Mesendoderm (in vitro differentiated cells): ENCODE results near the gene FEM1B. TPM values are rescaled to one million over a fixed set of nuclear protein-coding genes. Genes with fewer than 3 reads are reported as not detected.

Source experiments
- DNase-seq: peaks from one replicate; pipeline ENCODE4 v3.0.0; 2013
- H2AK5ac ChIP-seq: 2 replicates; pipeline ENCODE4 v1.6.1; 2013; ENCODE audit warnings: low read length, inconsistent platforms
- H2BK120ac ChIP-seq: 2 replicates; pipeline ENCODE4 v1.6.1; 2013; ENCODE audit warnings: low read depth, mild to moderate bottlenecking, low read length, moderate library complexity, mixed read lengths
- H2BK15ac ChIP-seq: replicated peaks from 2 replicates; pipeline ENCODE4 v1.6.1; 2013; ENCODE audit warnings: low read depth, mild to moderate bottlenecking, moderate library complexity
- H2BK5ac ChIP-seq: 2 replicates; pipeline ENCODE4 v1.6.1; 2013; ENCODE audit warnings: low read length, inconsistent platforms
- H3K18ac ChIP-seq: 2 replicates; pipeline ENCODE4 v1.6.1; 2013; ENCODE audit warnings: mild to moderate bottlenecking, low read length, mixed read lengths
- H3K23ac ChIP-seq: one replicate; pipeline ENCODE4 v1.6.1; 2013; ENCODE audit warnings: low read length
- H3K27ac ChIP-seq: 2 replicates; pipeline ENCODE4 v1.5.1; 2013; ENCODE audit warnings: low read depth, mild to moderate bottlenecking, inconsistent platforms, low read length, moderate library complexity
- H3K27me3 ChIP-seq: 2 replicates; pipeline ENCODE4 v1.6.1; 2013; ENCODE audit warnings: low read length, control low read depth, mild to moderate bottlenecking, inconsistent platforms; ENCODE audit not compliant: insufficient read depth, poor library complexity
- H3K36me3 ChIP-seq: 2 replicates; pipeline ENCODE4 v1.6.1; 2013; ENCODE audit warnings: low read length, inconsistent platforms; ENCODE audit not compliant: control insufficient read depth, insufficient read depth
- H3K4ac ChIP-seq: one replicate; pipeline ENCODE4 v1.6.1; 2013; ENCODE audit warnings: low read depth, mild to moderate bottlenecking, low read length, moderate library complexity
- H3K4me1 ChIP-seq: 2 replicates; pipeline ENCODE4 v1.6.1; 2013; ENCODE audit warnings: low read depth, low read length, inconsistent platforms; ENCODE audit not compliant: control insufficient read depth
- H3K4me2 ChIP-seq: 2 replicates; pipeline ENCODE4 v1.6.1; 2013; ENCODE audit warnings: low read length
- H3K4me3 ChIP-seq: 2 replicates; pipeline ENCODE4 v1.5.1; 2013; ENCODE audit warnings: mild to moderate bottlenecking, low read length
- H3K56ac ChIP-seq: one replicate; pipeline ENCODE4 v1.6.1; 2013; ENCODE audit warnings: low read length
- H3K79me1 ChIP-seq: 2 replicates; pipeline ENCODE4 v1.6.1; 2013; ENCODE audit warnings: low read length, inconsistent platforms
- H3K79me2 ChIP-seq: 2 replicates; pipeline ENCODE4 v1.6.1; 2013; ENCODE audit warnings: mild to moderate bottlenecking, low read length; ENCODE audit not compliant: control insufficient read depth, insufficient read depth
- H3K9ac ChIP-seq: 2 replicates; pipeline ENCODE4 v1.6.1; 2013; ENCODE audit warnings: low read length, inconsistent platforms
- H4K5ac ChIP-seq: one replicate; pipeline ENCODE4 v1.6.1; 2013; ENCODE audit warnings: low read length
- H4K8ac ChIP-seq: one replicate; pipeline ENCODE4 v1.6.1; 2013; ENCODE audit warnings: low read depth, mild to moderate bottlenecking, control low read depth, low read length, moderate library complexity
- WGBS: extraction: QIAGEN DNeasy Blood & Tissue Kit; methylation state at CpG from one replicate; pipeline ENCODE4 v1.1.7; 2013; ENCODE audit warnings: low lambda C conversion rate, missing lambda C conversion rate; ENCODE audit not compliant: insufficient coverage; ENCODE audit errors: extremely low coverage; 5-methylcytosine and 5-hydroxymethylcytosine counted together
- polyA plus RNA-seq, 2 experiments: library from polyadenylated mRNA; stranded (reverse); fragments of 200-250 nt; gene quantifications; one replicate each; pipeline ENCODE4 v1.2.3, GENCODE V29; 2013

Gene FEM1B
- polyA plus RNA-seq (2013, experiment 1 of 2), result 27.9 TPM
- 27.5 TPM for polyA plus RNA-seq (2013, experiment 2 of 2)

DNA sequence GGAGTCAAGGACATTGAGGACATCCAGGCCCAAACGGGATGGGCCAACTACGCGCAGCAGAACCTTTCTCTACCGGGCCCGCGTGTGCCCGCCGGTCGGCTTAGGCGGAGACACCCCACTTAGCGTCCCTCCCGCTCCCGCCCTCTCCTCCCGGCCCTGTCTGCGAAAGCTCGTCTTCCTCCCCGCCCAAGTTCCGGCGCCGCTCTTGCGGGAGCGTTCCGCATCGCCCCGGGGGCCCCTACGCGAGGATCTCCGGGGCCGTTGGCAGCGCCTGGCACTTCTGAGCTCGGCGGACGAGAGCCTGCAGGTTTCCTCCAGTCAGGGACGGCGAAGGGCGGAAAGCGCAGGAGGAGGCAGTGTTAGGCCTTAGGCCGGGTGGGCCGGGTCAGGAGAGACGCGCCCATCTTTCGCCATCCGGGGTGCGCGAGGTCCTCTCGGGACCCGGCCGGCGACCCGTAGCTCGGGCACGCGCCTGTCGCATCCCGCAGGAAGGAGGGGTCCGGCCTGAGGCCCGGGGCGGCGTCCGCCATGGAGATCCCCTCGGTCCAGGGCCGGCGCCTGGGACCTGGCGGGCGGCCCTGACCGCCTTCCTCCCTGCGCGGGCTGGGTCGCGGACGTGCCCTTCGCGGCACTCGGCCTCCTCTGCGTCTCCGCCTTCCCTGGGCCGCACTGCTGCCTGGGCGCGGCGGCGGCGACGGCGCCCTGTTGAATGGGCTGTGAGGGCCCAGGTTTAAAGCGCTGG, at the start of gene FEM1B:
Gene FEM1B, plus strand, starts transcription at position 143 of the 742 bp plus-strand sequence. CDS start 673 bp downstream, outside the sequence.
- H3K18ac ChIP-seq, result peak within 1 kb of the TSS; percentile 41
- H4K5ac ChIP-seq, result peak within 1 kb of the TSS; percentile 82
- H3K23ac ChIP-seq, result peak within 1 kb of the TSS; percentile 83
- peaks cover 5% of the 10 kb centered on the region for H3K79me1 ChIP-seq
- peak within 1 kb of the TSS; percentile 96 for H3K9ac ChIP-seq
- no peak within 1 kb of the TSS for H2BK120ac ChIP-seq
- H3K27me3 ChIP-seq, result no peaks in the 10 kb centered on the region
- H3K79me2 ChIP-seq, result peaks cover 32% of the 10 kb centered on the region
- no peaks in the 10 kb centered on the region for H3K36me3 ChIP-seq
- H2BK5ac ChIP-seq, result peak within 1 kb of the TSS; percentile 89
- peak within 1 kb of the TSS; percentile 94 for H4K8ac ChIP-seq
- DNase-seq, result peak; percentile 95
- H2BK15ac ChIP-seq, result no peak within 1 kb of the TSS
- H3K4me1 ChIP-seq, result peaks cover 3% of the 10 kb centered on the region
- peak within 1 kb of the TSS; percentile 92 for H3K27ac ChIP-seq
- no CpG with 5 or more reads among the region's 85 CpGs for WGBS
- H3K4ac ChIP-seq, result peak within 1 kb of the TSS; percentile 63
- H3K4me3 ChIP-seq, result peak within 1 kb of the TSS; percentile 92
- peak within 1 kb of the TSS; percentile 99 for H3K56ac ChIP-seq
- H2AK5ac ChIP-seq, result peak within 1 kb of the TSS; percentile 34
- peak within 1 kb of the TSS; percentile 79 for H3K4me2 ChIP-seq

DNA sequence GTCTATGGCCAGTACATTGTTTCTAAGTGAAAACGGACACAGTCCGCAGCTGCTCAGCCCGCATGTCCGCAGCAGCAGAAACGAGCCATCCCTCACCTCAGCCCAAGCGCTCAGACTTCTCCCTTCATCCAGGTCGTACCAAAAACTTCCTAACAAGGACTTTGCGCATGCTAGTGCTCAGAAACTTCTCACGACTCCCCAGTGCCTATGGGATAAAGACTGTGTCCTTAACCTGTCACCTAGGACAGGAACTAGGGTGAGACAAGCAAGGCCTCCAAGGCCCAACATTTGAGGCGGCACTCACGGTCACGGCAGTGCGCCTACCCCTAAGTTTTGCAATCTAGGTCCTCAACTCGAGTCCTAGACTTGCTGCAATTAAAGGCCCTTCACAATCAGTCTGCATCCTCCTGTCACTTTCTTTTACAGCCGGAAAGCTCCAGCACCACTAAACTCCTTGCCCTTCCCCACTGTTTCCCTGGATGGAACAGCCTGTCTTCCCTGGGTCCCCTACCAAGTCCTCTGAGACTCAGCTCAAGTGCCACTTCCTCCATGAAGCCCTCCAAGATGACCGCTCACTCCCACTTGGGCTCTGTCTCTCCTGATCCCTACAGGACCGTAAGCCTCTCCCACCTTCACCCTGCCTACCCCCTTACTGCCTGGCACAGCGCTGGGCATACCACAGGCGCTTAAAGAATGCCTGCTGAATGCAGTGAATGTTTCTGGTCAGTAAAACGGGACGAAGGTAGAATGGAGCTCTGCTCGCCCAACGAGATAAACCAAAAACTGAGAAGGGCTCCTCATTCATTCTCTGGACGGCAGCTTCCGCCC, 49.2 kb upstream of the FEM1B start:
- Histone ChIP-seq H3K4ac (no peak overlapping the region), H4K5ac (no peak overlapping the region), H3K23ac (peak overlapping the region; percentile 7), H3K18ac (peak overlapping the region; percentile 94), H3K4me1 (peaks cover 6% of the 10 kb centered on the region), H4K8ac (no peak overlapping the region), H3K27ac (no peak overlapping the region), H3K79me1 (peaks cover 19% of the 10 kb centered on the region), H3K27me3 (no peaks in the 10 kb centered on the region), H2AK5ac (no peak overlapping the region), H3K9ac (peak overlapping the region; percentile 87), H3K36me3 (no peaks in the 10 kb centered on the region), H3K56ac (peak overlapping the region; percentile 94), H2BK120ac (no peak overlapping the region), H2BK15ac (no peak overlapping the region), H3K4me2 (peak overlapping the region; percentile 90), H3K79me2 (peaks cover 38% of the 10 kb centered on the region), H2BK5ac (no peak overlapping the region), H3K4me3 (peak overlapping the region; percentile 59)
- WGBS, result no CpG with 5 or more reads among the region's 25 CpGs
- peak; percentile 46 for DNase-seq

DNA sequence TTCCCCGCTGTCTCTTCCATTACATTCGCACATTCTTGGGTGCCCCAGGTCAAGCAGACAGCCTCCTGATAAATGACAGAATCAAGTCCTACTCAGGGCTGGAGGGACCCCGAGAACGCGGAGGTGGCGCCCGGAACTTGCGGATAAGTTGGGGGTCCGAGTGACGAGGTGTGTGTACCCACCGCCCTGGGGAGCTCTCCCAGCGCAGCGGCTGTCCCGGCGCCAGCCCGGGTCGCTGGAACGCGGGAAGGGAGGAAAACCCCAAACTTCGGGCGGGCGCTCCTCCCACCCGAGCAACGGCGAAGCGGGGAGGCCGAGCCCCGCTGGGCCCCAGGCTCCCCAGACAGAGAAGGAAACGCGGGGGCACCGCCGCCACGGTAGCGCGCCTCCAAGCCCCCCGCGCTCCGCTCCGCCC, 48.6 kb upstream of the FEM1B start:
- Histone ChIP-seq H3K27ac (peak overlapping the region; percentile 3), H3K4me1 (peaks cover 8% of the 10 kb centered on the region), H3K18ac (peak overlapping the region; percentile 94), H3K4me3 (peak overlapping the region; percentile 59), H2BK15ac (no peak overlapping the region), H4K8ac (no peak overlapping the region), H2AK5ac (no peak overlapping the region), H3K36me3 (no peaks in the 10 kb centered on the region), H2BK120ac (no peak overlapping the region), H3K27me3 (no peaks in the 10 kb centered on the region), H3K79me2 (peaks cover 34% of the 10 kb centered on the region), H3K4ac (peak overlapping the region; percentile 97), H3K9ac (peak overlapping the region; percentile 87), H3K23ac (no peak overlapping the region), H3K56ac (peak overlapping the region; percentile 94), H2BK5ac (peak overlapping the region; percentile 33), H3K79me1 (peaks cover 17% of the 10 kb centered on the region), H3K4me2 (peak overlapping the region; percentile 90), H4K5ac (no peak overlapping the region)
- peak; percentile 51 for DNase-seq
- no CpG with 5 or more reads among the region's 39 CpGs for WGBS

DNA sequence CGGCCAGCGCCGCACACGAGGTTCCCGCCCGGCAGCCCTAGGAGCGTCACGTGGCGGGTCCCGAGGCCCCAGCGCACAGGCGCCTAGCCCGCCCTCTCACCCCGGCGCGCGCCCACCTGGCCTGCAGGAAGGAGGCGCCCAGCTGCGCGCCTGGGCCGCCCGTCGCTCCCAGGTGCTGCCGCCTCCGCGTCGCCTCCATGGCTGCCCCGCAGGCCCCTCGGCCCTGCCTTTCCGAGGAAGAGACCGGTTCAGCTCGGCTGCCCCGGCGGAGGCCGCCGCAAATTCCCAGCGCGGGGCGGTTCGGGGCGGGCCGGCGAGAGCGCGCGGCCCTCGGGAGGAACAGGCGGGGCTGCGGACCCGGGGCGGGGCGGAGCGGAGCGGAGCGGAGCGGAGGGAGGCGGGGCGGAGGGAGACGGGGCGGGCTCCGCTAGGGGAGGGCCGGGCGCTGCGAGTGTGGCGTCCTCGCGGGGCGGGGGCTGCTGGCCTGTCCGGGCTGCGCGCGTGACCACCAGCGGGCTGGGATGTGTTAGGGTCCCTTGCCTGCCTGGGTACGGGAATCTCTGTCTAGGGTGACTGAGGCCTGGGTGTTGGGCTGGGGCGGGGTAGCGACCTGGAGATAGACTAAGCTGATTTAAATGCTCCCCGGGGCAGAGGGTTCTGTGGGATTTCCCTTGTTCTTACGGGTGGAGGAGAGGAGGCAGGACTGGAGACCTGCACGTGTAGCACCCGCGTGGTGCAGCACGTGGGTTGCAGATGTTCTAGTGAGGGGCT, 48.0 kb upstream of the FEM1B start, which contains the start of gene CLN6:
Gene CLN6, minus strand, starts transcription at position 343 of the 771 bp plus-strand sequence. Its CDS starts 144 bp downstream, at position 199.
- Histone ChIP-seq H3K23ac (no peak within 1 kb of the TSS), H3K18ac (peak within 1 kb of the TSS; percentile 94), H2BK120ac (no peak within 1 kb of the TSS), H3K9ac (peak within 1 kb of the TSS; percentile 87), H3K4me2 (peak within 1 kb of the TSS; percentile 93), H2AK5ac (no peak within 1 kb of the TSS), H4K5ac (no peak within 1 kb of the TSS), H3K36me3 (no peaks in the 10 kb centered on the region), H2BK5ac (peak within 1 kb of the TSS; percentile 35), H3K4me1 (peaks cover 8% of the 10 kb centered on the region), H2BK15ac (no peak within 1 kb of the TSS), H4K8ac (no peak within 1 kb of the TSS), H3K27me3 (no peaks in the 10 kb centered on the region), H3K27ac (peak within 1 kb of the TSS; percentile 54), H3K79me1 (peaks cover 16% of the 10 kb centered on the region), H3K79me2 (peaks cover 29% of the 10 kb centered on the region), H3K56ac (peak within 1 kb of the TSS; percentile 94), H3K4ac (peak within 1 kb of the TSS; percentile 97), H3K4me3 (peak within 1 kb of the TSS; percentile 59)
- no CpG with 5 or more reads among the region's 82 CpGs for WGBS
- DNase-seq, result peak; percentile 85
